ENCODE results near the gene CIB4. TPM values are rescaled to one million over a fixed set of nuclear protein-coding genes. Genes with fewer than 3 reads are reported as not detected.

CIB4 gene
- total RNA-seq, 1 donor from 2014 or later, result not detected

DNA sequence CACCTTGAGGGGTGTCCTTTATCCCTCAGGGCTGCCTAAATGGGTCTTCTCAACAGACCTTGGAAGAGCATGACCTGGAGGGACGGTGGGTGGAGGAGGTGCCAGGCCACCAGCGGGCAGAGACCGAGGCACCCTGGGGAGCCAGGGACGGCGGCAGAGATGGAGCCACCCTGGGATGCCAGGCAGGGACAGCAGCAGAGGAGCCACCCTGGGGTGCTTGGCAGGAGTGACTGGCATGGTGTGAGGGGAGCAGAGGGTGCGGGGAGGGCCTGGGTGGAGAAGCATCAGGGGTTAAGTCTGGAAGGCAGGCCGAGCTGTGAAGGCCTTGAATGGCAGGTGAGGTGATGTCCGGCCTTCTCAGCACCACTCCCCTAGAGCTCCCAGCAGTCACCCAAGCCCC is 56.1 kb downstream of the CIB4 start:
- Mint-ChIP-seq H3K4me1 (no peaks in the 10 kb centered on the region), H3K36me3 (ENCODE audit: low read depth) (no peaks in the 10 kb centered on the region), H3K27me3 (ENCODE audit: low read depth) (peaks cover 29% of the 10 kb centered on the region), H3K4me3 (no peak overlapping the region), H3K9me3 (no peaks in the 10 kb centered on the region), H3K27ac (ENCODE audit: unreplicated experiment) (no peak overlapping the region)
- no peak for TF ChIP-seq CTCF (conservative IDR thresholded peaks at IDR 0.05)
- no peak for DNase-seq (ENCODE audit: low read depth, low spot score)

- Mint-ChIP-seq H3K27ac (ENCODE audit: unreplicated experiment) (no peak overlapping the region), H3K4me3 (no peak overlapping the region), H3K4me1 (no peaks in the 10 kb centered on the region), H3K9me3 (no peaks in the 10 kb centered on the region), H3K36me3 (ENCODE audit: low read depth) (no peaks in the 10 kb centered on the region), H3K27me3 (ENCODE audit: low read depth) (peaks cover 31% of the 10 kb centered on the region)
- TF ChIP-seq CTCF (conservative IDR thresholded peaks at IDR 0.05), result no peak
- no peak for DNase-seq (ENCODE audit: low read depth, low spot score)
Observed at GRCh38 chr2:26584656-26585055, 56.5 kb downstream of the CIB4 start.

- no peak for TF ChIP-seq CTCF (conservative IDR thresholded peaks at IDR 0.05)
- no peaks in the 10 kb centered on the region for H3K4me1 Mint-ChIP-seq
- H3K36me3 Mint-ChIP-seq (ENCODE audit: low read depth), result no peaks in the 10 kb centered on the region
- H3K27ac Mint-ChIP-seq (ENCODE audit: unreplicated experiment), result peak overlapping the region; percentile 78
- H3K4me3 Mint-ChIP-seq, result no peak overlapping the region
- H3K27me3 Mint-ChIP-seq (ENCODE audit: low read depth), result peaks cover 30% of the 10 kb centered on the region
- no peak for DNase-seq (ENCODE audit: low read depth, low spot score)
- H3K9me3 Mint-ChIP-seq, result no peaks in the 10 kb centered on the region
Observed at GRCh38 chr2:26584191-26584590, 57.0 kb downstream of the CIB4 start.

DNA sequence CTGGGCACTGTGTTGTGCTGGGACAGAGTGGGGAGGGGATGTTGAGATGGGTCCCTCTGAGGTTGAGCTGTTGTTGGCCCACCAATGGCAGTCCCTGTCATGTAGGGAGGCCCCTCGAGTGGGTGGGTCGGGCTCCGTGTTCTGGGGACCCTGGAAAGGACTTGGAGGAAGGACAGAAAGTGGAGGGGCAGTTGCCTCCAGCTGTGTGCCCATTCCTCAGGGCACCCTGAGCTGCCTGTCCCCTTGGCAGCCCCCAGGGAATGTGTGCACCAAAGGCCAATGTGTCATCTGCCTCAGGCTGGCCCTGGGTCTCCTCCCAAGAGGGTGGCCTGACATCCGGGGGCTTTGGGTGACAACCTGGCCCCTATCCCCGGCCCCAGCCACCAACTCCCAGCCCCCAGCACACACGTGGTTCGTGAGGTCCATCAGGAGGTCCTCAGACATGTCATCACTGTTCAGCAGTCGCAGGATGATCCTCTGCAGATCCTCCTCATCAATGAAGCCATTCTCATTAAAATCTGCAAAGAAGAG is 57.7 kb downstream of the CIB4 start:
- DNase-seq (ENCODE audit: low read depth, low spot score), result no peak
- Mint-ChIP-seq H3K36me3 (ENCODE audit: low read depth) (no peaks in the 10 kb centered on the region), H3K27me3 (ENCODE audit: low read depth) (peaks cover 30% of the 10 kb centered on the region), H3K4me3 (no peak overlapping the region), H3K9me3 (no peaks in the 10 kb centered on the region), H3K27ac (ENCODE audit: unreplicated experiment) (no peak overlapping the region), H3K4me1 (no peaks in the 10 kb centered on the region)
- no peak for TF ChIP-seq CTCF (conservative IDR thresholded peaks at IDR 0.05)

- Mint-ChIP-seq H3K4me3 (no peak overlapping the region), H3K4me1 (no peaks in the 10 kb centered on the region), H3K27me3 (ENCODE audit: low read depth) (peaks cover 32% of the 10 kb centered on the region), H3K27ac (ENCODE audit: unreplicated experiment) (no peak overlapping the region), H3K36me3 (ENCODE audit: low read depth) (no peaks in the 10 kb centered on the region), H3K9me3 (no peaks in the 10 kb centered on the region)
- TF ChIP-seq CTCF (conservative IDR thresholded peaks at IDR 0.05), result no peak
- DNase-seq (ENCODE audit: low read depth, low spot score), result no peak
Observed at GRCh38 chr2:26582890-26583289, 58.3 kb downstream of the CIB4 start.

Measured in neural crest cell (in vitro differentiated cells).